NCI-H1048 (cell line): ENCODE measurements around the gene C12orf56.
A peak's percentile ranks its signal among the peaks of the same experiment; 100 is the strongest.
"Not testable (repeated sequence)": the region's sequence is repeated elsewhere in the genome, so short reads cannot be mapped to it uniquely, and the experiment has no call there.

ENCODE experiments used
- DNase-seq: peaks from one replicate; lab custom pipeline; 2025; lab: John Stamatoyannopoulos, UW

Gene C12orf56

DNA sequence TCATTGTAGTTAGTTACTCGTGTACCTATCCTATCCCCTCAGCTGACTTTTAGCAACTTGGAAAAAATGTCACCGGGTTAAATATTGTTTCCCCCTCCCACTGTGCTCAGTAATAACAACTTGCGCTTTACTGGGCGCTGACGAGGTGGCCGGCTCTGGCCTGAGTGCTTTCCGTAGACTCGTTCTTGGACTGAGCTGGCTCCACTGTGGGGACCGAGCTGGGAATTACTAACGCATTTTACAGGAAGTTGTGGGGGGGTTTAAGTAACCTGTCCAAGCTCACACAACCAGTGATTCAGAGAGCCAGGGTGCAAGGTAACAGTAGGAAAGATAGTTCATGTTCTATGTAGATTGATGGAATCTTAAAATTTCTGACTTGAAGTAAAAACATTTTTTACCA is 86.0 kb downstream of the C12orf56 start:
- DNase-seq, result no peak

DNA sequence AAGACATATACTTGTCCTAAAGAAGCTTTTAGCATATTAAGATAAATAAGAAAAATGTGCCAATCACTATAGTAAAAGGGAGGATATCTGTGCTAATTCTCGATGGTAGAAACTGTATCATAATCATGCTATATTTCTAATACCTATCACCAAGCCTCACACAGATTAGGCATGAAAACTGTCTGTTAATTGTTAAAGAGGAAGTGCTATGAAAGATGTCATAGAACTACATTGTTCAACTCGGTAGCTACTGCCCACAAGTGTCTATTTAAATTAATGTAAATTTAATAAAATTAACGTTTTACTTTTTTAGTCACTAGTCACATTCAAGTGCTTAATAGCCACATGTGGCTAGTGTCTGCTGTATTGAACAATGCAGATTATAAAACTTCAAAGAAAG is 90.9 kb downstream of the C12orf56 start:
- DNase-seq, result no peak

DNA sequence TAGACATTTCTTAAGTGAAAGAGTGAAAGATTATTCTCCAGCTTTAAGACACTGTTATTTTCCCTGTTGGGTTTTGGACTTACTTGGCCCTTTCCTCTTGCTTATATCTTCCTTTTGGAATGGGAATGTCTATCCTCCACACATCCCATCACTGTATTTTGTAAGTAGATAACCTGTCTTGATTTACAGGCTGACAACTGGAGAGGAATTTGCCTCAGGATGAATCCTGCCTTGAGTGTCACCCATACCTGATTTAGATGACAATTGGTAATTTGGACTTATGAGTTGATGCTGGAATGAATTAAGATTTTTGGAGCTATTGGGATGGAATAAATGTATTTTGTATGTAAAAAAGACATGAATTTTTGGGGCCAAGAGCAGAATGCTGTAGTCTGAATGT is 94.3 kb downstream of the C12orf56 start:
- DNase-seq, result no peak

DNA sequence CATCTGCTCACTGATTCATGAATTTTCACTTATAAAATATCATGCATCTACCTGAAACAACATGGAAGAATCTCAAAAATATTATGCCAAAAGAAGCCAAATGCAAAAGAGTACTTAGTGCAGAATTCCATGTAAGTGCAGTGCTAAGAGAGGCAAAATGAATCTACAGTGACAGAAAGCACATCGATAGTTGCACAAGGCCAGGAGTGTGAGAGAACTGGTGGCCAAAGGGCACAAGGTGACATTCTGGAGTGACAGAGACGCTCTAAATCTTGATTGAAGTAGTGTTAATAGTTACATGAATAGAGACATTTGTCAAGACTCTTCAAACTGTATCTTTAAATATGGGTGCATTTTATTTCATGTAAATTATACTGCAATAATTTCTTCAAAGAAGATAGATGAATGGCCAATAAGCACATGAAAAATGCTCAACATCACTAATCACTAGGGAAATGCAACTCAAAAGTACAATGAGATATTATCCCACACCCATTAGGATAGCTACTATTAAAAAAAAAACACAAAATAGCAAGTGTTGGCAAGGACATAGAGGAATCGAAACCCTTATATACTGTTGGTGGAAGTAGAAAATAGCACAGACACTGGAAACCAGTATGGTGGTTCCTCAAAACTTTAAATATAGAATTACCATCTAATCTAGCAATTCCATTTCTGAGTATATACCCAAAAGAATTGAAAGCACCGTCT is 96.7 kb downstream of the C12orf56 start:
- no peak for DNase-seq

DNA sequence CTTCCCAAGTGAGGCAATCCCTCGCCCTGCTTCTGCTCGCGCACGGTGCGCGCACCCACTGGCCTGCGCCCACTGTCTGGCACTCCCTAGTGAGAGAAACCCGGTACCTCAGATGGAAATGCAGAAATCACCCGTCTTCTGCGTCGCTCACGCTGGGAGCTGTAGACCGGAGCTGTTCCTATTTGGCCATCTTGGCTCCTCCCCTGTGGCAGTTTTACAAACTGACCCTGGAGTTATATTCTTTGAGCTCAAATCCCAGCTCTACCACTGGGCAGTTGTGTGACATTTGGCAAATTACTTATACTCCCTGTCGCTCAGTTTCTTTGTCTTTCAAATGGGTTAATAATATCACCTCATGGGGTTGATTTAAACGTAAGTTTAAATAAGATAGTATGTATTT is 97.4 kb downstream of the C12orf56 start:
- not testable (repeated sequence) for DNase-seq

DNA sequence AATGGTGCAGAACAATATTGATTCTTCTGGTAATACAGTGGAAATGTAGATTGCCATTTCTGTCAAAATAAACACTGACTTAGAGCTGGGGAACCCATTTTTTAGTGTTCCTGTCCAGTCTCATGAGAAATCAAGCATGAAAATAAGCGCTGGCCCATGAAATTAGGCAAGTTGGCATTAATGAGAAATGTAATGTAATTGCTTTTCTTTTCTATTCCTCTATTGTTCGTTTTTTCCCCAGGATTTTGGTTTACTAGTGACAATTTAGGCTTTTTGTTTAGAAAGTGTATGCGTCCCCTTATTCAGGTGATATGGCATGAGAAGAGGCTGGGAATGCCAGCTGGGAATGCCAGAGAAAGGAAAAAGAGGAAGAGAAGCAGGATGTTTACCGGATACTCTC is 104.0 kb downstream of the C12orf56 start:
- no peak for DNase-seq

DNA sequence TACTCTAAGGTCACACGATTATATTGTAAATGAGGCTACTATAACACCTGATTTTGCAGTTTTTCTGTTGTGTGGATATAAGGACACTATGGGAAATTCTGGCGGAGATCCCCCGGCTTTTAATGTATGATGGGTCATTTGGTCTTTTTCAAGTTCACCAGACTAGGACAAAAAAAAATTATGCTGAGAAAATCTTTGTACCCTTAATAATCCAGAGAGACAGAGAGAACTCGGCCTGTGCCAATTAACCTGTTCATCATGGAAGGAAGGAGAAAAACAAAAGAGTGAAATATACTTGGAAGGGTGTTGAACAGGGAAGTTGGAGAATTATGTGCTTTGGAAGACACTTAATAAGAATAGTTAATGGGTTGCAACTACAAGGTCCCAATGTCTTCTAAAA is 106.3 kb downstream of the C12orf56 start:
- DNase-seq, result no peak

DNA sequence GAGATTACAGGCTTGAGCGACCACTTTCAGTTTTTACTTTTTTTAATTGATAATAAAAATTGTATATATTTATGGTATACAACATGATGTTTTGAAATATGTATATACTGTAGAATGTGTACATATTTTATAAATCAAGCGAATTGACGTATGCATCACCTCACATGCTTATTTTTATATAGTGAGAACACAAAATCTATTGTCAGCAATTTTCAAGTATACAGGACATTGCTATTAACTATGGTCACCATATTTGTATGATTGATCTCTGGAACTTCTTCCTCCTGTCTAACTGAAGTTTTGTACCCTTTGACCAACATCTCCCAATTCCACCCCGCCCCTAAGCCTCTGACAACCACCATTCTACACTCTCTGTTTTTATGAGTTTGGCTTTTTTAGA is 112.1 kb downstream of the C12orf56 start:
- DNase-seq, result no peak

DNA sequence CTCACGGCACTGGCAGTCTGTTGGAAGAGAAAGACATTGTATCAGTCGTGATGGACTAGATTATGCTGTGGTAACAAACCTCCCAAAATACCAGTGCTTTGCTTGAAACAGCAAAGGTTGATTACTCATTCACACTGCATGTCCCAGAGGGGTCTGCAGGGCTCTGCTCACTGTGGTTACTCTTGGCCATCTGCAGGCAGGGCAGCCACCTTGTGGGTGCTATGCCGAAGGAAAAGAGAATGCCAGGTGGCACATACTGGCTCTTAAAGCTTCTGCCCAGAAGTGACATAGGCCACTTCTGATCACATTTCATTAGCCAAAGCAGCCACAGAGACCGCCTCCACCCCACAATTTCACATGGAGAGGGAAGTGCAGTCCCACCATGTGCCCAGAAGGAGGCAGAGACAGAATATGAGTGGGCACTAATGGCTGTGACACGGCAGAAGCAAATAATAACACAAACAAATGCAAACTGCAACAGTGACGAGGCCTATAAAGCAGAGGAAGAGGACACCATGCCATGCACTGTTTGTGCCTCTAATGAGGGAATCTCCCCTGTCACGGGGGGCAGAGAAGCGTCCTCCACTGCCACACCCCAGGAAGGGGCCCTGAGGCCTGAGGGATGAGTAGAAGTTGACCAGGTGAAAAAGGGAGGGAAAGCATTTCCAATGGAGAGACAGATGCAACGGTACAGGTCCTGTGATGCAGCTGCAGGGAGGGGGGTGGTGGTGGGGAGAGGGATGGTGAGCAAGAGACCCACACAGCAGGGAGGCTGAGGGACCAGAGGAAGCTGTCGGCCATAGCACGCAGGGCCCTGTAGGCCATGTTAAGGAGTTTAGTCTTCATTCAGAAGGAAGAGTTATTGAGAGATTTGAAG is 116.8 kb downstream of the C12orf56 start:
- no peak for DNase-seq

DNA sequence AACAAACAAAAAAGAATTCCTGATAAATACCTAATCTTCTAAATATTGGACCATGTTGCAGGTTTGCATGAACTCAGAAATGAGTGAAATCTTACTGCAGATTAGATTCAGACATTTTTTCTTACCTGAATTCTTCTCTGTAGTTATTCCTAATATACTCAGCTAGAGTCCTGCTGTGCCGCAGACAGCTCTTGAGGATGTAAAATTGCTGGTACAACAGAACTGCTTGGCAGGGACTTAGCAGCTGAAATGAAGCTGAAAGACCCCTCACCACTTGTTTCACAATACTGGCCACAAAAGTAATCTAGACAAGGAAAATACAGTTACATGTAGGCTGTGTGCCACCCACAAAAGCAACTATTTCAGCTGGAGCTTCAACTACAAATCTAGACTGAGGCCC is 120.1 kb downstream of the C12orf56 start:
- no peak for DNase-seq

DNA sequence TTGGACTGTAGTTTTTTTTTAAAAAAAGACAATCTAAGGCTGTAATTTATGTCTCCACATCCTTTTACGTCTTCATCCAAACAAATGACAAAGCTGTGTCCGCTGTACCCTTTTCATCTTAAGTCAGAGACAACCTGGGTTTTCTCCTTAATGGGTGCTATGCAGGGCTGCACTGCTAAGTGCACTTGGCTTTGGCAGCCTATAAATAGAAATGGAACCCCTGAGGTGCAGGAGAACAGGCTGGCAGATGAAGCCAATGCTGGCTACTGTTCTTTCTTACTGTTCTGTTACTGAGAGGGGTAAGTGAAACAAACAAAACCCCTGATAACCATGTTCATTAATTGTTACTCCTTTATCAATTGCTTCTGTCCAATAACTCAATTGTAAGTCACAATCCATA is 121.4 kb downstream of the C12orf56 start:
- DNase-seq, result no peak

DNA sequence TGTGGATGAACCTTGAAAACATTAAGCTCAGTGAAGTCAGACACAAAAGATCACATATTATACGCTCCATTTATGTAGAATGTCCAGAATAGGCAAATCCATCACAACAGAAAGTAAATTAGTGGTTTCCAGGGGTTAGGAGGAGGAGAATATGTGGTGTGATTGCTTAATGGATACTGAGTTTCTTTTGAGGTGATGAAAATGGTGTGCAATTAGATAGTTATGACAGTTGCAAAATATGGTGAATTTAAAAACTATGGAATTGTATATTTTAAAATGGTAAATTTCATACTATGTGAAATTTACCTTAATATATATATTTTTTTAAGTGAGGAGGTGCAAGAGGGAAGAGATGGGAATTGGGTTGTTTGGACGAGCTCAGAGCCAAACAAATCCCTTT is 122.1 kb downstream of the C12orf56 start:
- no peak for DNase-seq

DNA sequence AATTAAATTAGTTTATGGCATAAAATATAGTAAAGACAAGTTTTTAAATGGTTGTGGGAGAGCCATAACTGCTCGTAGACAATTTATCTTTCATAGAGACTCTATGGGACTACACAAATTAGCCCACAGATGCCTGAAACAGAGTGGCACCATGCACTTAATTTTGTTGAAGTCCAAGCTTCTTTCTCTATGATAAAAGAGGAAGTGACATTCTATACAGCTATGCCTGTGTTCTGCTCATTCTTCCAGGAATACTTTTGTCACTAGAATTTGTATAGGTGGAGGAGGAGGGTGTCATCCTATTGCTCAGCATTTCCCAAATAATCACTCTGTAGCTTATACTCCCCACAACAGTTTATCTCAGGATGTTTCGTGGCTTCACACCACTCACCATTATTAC is 124.7 kb downstream of the C12orf56 start:
- no peak for DNase-seq

DNA sequence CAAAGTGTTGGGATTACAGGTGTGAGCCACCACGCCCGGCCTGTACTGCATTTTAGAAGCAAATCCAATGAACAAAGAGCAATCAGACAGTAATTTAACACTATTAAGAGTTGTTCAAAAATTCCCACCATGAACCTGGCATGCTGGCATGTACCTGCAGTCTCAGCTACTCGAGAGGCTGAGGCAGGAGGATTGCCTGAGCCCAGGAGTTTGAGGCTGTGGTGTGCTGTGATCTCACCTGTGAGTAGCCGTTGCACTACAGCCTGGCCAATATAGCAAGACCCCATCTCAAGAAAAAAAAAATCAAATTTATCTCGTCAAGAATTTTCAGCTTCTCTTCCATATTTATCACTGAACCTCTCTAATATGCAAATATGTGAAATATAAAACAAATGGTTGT is 128.7 kb downstream of the C12orf56 start:
- no peak for DNase-seq

DNA sequence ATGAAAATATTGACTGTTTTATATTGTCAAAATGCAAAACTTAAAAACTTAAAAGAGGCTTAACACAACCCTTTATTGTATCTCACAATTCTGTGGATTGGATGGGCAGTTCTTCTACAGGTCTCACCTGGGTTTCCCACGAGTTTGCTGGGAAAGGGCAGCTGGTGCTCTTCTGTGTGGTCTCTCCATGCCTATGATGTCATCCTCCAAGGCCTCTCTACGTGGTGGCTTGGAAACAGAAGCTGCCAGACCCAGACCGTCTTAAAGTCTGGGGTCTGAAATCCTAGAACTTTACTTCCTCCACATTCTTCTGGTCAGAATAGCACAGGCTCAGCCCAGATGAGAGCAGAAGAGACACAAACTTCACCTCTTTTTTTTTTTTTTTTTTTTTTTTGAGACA is 132.0 kb downstream of the C12orf56 start:
- DNase-seq, result no peak

DNA sequence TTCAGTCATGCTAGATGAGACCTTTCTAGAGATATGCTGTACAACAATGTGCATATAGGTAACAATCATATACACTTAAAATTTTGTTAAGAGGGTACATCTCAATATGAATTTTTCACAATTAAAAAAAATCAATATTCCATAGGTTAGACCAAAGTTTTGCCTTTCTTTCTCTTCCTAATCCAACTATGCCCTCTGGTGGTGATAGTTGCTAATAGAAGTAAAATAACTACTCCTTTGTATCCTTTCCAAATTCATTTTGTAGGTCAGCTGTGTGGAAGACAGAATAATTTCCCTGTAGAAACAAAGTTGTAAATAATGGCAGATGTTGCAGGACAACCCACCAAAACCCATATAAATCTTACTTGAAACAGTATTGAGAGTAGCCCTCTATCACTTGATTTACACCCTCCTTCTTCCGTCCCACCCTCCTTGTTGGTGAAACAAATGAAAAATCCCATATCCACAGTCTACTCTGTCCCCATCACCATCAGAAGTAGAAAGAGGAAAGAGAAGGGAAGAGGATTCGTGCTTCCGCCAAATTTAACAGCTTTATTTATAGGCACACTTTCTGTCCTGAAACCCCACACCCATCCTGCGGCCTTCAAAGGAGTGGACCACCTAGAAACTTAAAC is 134.3 kb downstream of the C12orf56 start:
- DNase-seq, result peak; percentile 14

DNA sequence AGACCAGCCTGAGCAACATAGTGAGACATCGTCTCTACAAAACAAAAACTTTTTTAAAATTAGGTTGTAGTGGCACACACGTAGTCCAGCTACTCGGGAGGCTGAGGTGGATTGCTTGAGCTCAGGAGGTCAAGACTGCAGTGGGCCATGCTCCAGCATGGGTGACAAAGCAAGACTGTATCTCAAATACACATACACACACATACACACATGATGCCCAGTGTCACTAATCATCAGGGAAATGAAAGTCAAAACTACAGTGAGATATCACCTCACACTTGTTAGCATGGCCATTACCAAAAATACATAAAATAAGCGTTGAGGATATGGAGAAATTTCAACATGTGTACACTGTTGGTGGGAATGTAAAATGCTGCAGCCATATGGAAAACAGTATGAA is 135.3 kb downstream of the C12orf56 start:
- no peak for DNase-seq

DNA sequence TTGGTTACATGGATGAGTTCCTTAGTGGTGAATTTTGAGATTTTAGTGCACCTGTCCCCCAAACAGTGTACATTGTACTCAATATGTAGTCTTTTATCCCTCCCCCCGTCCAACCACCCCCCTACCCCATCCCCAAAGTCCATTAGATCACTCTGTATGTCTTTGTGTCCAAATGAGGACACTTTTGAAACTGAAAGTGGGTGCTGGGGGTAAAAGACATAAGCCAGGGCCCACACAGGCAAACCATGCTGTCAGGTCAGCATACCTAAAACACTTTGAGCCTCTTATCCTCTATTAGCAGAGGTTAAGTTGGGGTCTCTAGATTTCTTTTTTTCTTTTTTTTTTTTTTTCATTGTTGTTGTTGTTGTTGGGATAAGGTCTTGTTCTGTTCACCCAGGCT is 137.2 kb downstream of the C12orf56 start:
- DNase-seq, result no peak

DNA sequence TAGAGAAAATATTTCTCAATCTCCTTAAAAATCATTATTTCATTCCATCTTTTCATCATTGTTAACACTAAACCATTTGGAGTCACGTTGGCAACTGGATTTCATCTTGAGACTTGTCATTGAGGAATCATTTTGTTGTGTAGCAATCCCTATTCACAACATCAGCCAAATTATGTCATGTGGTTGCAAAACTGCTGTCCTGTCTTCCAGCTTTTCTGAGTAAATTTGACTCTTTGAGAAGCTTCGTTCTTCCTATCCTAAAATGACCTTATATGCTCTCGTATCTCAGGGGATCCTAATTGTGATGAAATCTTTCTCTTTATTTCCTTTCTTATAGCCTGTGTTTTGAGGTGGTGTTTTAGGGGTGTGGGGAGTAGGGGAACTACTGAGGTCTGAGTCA is 137.9 kb downstream of the C12orf56 start:
- no peak for DNase-seq

DNA sequence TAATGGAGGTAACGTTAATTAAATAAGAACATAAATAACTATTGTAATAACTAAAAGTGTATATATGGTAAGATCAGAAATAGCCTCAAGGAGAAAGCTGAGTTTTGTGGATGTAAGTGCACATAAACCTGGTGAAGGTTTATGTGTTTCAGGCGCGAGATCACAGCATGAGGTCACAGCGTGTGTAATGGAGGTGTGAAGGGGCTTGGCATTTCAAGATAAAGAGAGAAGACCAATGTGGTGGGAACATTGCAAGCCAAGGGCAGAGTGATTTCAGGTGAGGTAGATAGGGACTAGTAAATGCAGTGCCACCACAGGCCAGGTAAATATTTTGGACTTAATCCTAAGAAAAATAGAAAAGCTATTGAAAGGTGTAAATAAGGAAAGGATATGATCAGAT is 146.7 kb downstream of the C12orf56 start:
- DNase-seq, result no peak

DNA sequence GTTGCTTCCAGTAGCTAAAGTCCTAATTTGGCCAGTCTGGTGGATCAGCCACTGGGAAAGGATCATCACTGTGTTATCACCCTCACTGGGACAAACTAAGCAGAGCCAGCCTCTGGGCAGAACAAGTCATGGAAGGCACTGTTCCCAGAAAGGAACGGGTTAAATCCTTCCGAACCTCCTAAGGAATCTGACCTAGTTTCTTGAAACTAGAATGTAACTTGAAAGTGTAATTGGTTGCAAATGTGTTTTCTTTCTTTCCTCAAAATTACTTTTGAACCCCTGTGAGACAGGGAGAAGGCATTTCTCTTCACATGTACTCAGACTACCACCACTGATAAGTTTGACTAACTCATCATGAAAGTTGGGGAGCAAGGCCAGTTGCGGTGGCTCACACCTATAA is 149.8 kb downstream of the C12orf56 start:
- no peak for DNase-seq

DNA sequence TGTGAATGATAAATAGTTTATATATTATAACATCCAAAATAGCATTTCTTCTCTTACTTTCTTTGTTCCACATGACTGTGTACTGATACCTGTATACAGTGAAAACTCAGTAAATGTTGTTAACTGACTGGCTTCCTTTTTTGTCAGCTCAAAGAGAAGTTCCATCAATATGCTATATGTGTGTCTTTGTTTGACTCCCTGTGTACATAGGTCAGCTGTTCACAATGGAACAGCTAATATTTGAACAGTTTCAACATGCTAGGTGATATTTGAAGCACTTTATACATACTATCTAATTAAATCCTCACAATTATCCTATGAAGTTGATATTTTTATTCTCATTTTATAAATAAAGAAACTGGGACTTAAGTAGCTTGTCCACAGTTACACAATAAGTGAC is 153.2 kb downstream of the C12orf56 start:
- DNase-seq, result no peak

DNA sequence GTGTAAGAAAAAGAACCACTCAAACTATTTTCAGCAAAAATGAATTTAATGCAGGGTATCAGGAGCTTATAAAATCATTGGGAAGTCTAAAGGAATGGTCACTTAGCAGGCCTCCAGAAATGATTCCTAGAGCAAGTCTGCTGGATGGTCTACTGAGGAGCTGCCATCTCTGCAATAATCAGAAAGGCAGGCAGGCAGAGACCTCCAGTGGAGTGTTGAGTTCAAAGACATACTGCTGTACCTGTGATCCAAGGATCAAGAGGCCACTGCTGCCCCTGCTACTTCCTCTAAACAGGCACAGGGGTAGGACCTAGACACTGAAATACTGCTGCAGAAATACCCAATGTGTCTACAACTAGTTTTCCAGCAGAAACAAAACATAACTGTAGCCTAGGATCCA is 154.0 kb downstream of the C12orf56 start:
- no peak for DNase-seq
